ENCODE results near the gene KREMEN2.

- TF ChIP-seq CTCF (IDR thresholded peaks at IDR 0.05) = no peak
- no peak for TF ChIP-seq POLR2A (IDR thresholded peaks at IDR 0.05)
Measured at GRCh38 chr16:3004319-3004718, 40.2 kb downstream of the KREMEN2 start.

All from esophagus squamous epithelium (tissue), 4 donors.